K562 (cell line): ENCODE results near the gene NMRK2. TPM values are rescaled to one million over a fixed set of nuclear protein-coding genes. Genes with fewer than 3 reads are reported as not detected.

Experiments
- ADNP ChIP-seq: fragments of 200-800 bp; sonication (Bioruptor generic); IDR thresholded peaks from 2 replicates; pipeline ENCODE4 v1.6.1; 2016; ENCODE audit warnings: missing genetic modification characterization, missing compliant biosample characterization
- BCOR ChIP-seq: fragments of 450-650 bp; IDR thresholded peaks from 2 replicates; pipeline ENCODE4 v1.6.1; 2016
- BRD9 ChIP-seq: fragments of 450-650 bp; IDR thresholded peaks from 2 replicates; pipeline ENCODE4 v1.6.1; 2018; ENCODE audit warnings: low read depth; ENCODE audit not compliant: partially characterized antibody
- CBX8 ChIP-seq: fragments of 200-600 bp; sonication (generic); IDR thresholded peaks from 2 replicates; pipeline ENCODE4 v1.6.1; 2012; ENCODE audit warnings: borderline replicate concordance, mixed run types, low read depth, mild to moderate bottlenecking, moderate library complexity, mixed read lengths, low read length, control low read depth, inconsistent platforms; ENCODE audit not compliant: poor library complexity, severe bottlenecking; ENCODE audit errors: extremely low read depth
- ELF2 ChIP-seq: fragments of 250-450 bp; sonication (Bioruptor Pico); IDR thresholded peaks from 2 replicates; pipeline ENCODE4 v1.5.0; 2021; ENCODE audit warnings: mild to moderate bottlenecking
- HDAC6 ChIP-seq: IDR thresholded peaks from 2 replicates; pipeline ENCODE4 v1.6.1; 2012; ENCODE audit warnings: low read depth, mild to moderate bottlenecking, control low read depth, inconsistent platforms, low read length, moderate library complexity
- HNRNPLL ChIP-seq: fragments of 200-400 bp; formaldehyde crosslinking; IDR thresholded peaks from 2 replicates; pipeline ENCODE4 v1.6.1; 2017; ENCODE audit warnings: low read length, low read depth, mild to moderate bottlenecking; ENCODE audit not compliant: poor library complexity, severe bottlenecking
- KLF1 ChIP-seq: fragments of 450-650 bp; IDR thresholded peaks from 2 replicates; pipeline ENCODE4 v1.6.1; 2016; ENCODE audit warnings: missing genetic modification characterization, missing compliant biosample characterization
- MEF2A ChIP-seq: IDR thresholded peaks from 2 replicates; pipeline ENCODE4 v1.6.1; 2011; ENCODE audit warnings: low read depth, mild to moderate bottlenecking, low read length, moderate library complexity; ENCODE audit not compliant: control insufficient read depth
- MYBL2 ChIP-seq, 2 experiments: fragments of 450-650 bp in 1 of 2; sonication (generic) in 1 of 2; formaldehyde crosslinking in 1 of 2; IDR thresholded peaks; 2 replicates each; pipeline versions ENCODE4 v1.6.1 to v1.8.1; 2017 to 2022; ENCODE audit warnings: borderline replicate concordance in 1 of 2, inconsistent platforms in 1 of 2, low read depth in 1 of 2, mild to moderate bottlenecking in 1 of 2, missing genetic modification reagents in 1 of 2, moderate library complexity in 1 of 2
- NCOA4 ChIP-seq: fragments of 450-650 bp; IDR thresholded peaks from 2 replicates; pipeline ENCODE4 v1.6.1; 2018; ENCODE audit warnings: mild to moderate bottlenecking; ENCODE audit not compliant: partially characterized antibody
- NFIX ChIP-seq: fragments of 250-450 bp; sonication (Bioruptor Pico); IDR thresholded peaks from 2 replicates; pipeline ENCODE4 v1.4.0; 2020; ENCODE audit warnings: low read depth, mild to moderate bottlenecking, moderate library complexity
- NFRKB ChIP-seq: fragments of 450-650 bp; IDR thresholded peaks from 2 replicates; pipeline ENCODE4 v1.6.1; 2016; ENCODE audit warnings: low read depth
- SMARCA5 ChIP-seq: fragments of 450-650 bp; IDR thresholded peaks from 2 replicates; pipeline ENCODE4 v1.6.1; 2016
- SPI1 ChIP-seq: IDR thresholded peaks from 2 replicates; pipeline ENCODE4 v1.6.1; 2011; ENCODE audit warnings: low read depth, low read length, control low read depth, borderline replicate concordance
- ZNF133 ChIP-seq: fragments of 250-450 bp; sonication (Bioruptor Pico); IDR thresholded peaks from 2 replicates; pipeline ENCODE4 v1.4.0; 2020; ENCODE audit warnings: mild to moderate bottlenecking
- ZNF140 ChIP-seq: fragments of 250-450 bp; sonication (Bioruptor Pico); IDR thresholded peaks from 2 replicates; pipeline ENCODE4 v1.8.0; 2021; ENCODE audit warnings: moderate library complexity, mild to moderate bottlenecking, inconsistent platforms
- ZNF280B ChIP-seq: fragments of 250-450 bp; sonication (Bioruptor Pico); IDR thresholded peaks from 2 replicates; pipeline ENCODE4 v1.5.1; 2021; ENCODE audit warnings: mild to moderate bottlenecking
- ZNF717 ChIP-seq: fragments of 250-450 bp; sonication (Bioruptor Pico); IDR thresholded peaks from 2 replicates; pipeline ENCODE4 v1.5.0; 2021
- polyA plus RNA-seq, 8 experiments: library from polyadenylated mRNA; depleted of rRNA in 4 of 8; stranded (reverse) in 5 of 8; unstranded in 3 of 8; fragments of >200 nt; fragmentation: Nextera tagmentation in 2 of 8; fragmentation: Illumina TruSeq in 1 of 8; extraction: Ambion mirVana in 2 of 8; extraction: Trizol in 1 of 8; gene quantifications; 2 replicates each; pipeline versions ENCODE4 v1.2.1 to v1.2.3, GENCODE V29; 2011 to 2014; ENCODE audit warnings: inconsistent platforms in 1 of 8, missing spikeins in 1 of 8
- total RNA-seq, 7 experiments: library from RNA; depleted of rRNA in 6 of 7; stranded (reverse); fragments of >200 nt in 6 of 7; fragmentation: Illumina TruSeq in 2 of 7; extraction: Trizol in 2 of 7; gene quantifications; 2 replicates each; pipeline versions ENCODE4 v1.2.1 to v1.2.3, GENCODE V29; 2011 to 2021; ENCODE audit warnings: low replicate concordance in 1 of 7
- TF ChIP-seq, protein P1 (sequence below): fragments of 450-650 bp; IDR thresholded peaks from one replicate; pipeline ENCODE4 v1.6.1; 2018; ENCODE audit warnings: mild to moderate bottlenecking, moderate library complexity; ENCODE audit not compliant: partially characterized antibody
- TF ChIP-seq, protein P2 (sequence below): fragments of 200-800 bp; sonication (Bioruptor generic); IDR thresholded peaks from 2 replicates; pipeline ENCODE4 v1.6.1; 2017; ENCODE audit warnings: missing genetic modification characterization, missing compliant biosample characterization
- TF ChIP-seq, protein P3 (sequence below): fragments of 450-650 bp; formaldehyde crosslinking; IDR thresholded peaks from 2 replicates; pipeline ENCODE4 v1.4.0; 2020; ENCODE audit warnings: mild to moderate bottlenecking, moderate library complexity

Gene NMRK2
- total and polyA plus RNA-seq, 9 of the 15 experiments (the other 6 are each of a cell fraction or from before 2014, with no cell fraction given), result not detected

DNA sequence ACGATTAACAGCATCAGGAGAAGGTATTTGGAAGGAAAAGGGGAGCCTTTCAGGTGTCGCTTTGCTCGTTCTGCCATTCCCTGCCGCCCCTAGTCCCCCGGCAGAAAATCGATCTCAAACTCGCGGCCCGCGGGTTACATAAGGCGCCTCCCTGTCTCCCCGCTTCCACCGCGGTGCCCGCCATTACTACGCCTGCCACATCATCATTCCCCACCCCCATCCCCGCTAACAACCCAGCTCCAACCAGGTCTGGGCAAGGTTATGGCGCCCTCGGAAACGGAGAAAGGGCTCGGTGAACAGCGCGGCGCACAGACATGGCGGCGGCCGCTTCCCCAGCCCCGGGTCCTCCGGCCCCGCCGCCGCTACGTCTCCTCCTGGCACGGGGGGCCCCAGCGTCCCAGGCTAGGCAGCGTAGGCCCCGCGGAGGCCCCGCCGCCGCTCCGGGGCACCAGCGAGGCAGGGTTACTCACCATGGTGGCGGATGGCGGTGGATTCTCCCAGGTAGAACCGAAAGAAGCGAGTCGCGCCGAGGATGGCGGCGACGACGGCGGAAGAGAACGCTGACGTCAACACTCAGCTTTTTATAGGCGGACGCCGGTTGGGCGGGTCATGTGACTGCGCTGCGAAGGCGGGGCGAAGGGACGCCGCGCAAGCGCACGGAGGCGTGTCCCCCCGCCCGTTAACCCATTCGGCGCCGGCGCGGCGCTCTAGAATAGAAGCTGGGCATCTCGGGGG, 52.2 kb downstream of the NMRK2 start, which contains the start of gene EEF2 (continued):
- TF ChIP-seq CBX8 (no peak), BRD9 (peak; percentile 98), NFRKB (peak; percentile 89), ZNF140 (no peak), MYBL2 (IDR thresholded peaks at IDR 0.05; ENCODE audit: low read depth) (no peak), MYBL2 (CRISPR knock-in tag; IDR thresholded peaks at IDR 0.05; ENCODE audit: borderline replicate concordance) (no peak), SMARCA5 (no peak), ZNF133 (CRISPR knock-in tag) (no peak), ZNF717 (CRISPR knock-in tag) (no peak), SPI1 (no peak), NCOA4 (no peak), BCOR (no peak), HNRNPLL (peak; percentile 73), KLF1 (tag) (peak; percentile 29; the same call in 1 of the 2 replicates), ZNF280B (CRISPR knock-in tag) (no peak), ELF2 (no peak; the same call in 1 of the 2 replicates), MEF2A (no peak), NFIX (CRISPR knock-in tag) (no peak), HDAC6 (0 out of 2 replicates have a peak, but pooled peaks have one; percentile 77), ADNP (tag) (no peak)
- TF ChIP-seq, protein P1, sequence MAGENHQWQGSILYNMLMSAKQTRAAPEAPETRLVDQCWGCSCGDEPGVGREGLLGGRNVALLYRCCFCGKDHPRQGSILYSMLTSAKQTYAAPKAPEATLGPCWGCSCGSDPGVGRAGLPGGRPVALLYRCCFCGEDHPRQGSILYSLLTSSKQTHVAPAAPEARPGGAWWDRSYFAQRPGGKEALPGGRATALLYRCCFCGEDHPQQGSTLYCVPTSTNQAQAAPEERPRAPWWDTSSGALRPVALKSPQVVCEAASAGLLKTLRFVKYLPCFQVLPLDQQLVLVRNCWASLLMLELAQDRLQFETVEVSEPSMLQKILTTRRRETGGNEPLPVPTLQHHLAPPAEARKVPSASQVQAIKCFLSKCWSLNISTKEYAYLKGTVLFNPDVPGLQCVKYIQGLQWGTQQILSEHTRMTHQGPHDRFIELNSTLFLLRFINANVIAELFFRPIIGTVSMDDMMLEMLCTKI, result no peak
- TF ChIP-seq, protein P2, sequence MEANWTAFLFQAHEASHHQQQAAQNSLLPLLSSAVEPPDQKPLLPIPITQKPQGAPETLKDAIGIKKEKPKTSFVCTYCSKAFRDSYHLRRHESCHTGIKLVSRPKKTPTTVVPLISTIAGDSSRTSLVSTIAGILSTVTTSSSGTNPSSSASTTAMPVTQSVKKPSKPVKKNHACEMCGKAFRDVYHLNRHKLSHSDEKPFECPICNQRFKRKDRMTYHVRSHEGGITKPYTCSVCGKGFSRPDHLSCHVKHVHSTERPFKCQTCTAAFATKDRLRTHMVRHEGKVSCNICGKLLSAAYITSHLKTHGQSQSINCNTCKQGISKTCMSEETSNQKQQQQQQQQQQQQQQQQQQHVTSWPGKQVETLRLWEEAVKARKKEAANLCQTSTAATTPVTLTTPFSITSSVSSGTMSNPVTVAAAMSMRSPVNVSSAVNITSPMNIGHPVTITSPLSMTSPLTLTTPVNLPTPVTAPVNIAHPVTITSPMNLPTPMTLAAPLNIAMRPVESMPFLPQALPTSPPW (CRISPR knock-in tag), result peak; percentile 93
- TF ChIP-seq, protein P3, sequence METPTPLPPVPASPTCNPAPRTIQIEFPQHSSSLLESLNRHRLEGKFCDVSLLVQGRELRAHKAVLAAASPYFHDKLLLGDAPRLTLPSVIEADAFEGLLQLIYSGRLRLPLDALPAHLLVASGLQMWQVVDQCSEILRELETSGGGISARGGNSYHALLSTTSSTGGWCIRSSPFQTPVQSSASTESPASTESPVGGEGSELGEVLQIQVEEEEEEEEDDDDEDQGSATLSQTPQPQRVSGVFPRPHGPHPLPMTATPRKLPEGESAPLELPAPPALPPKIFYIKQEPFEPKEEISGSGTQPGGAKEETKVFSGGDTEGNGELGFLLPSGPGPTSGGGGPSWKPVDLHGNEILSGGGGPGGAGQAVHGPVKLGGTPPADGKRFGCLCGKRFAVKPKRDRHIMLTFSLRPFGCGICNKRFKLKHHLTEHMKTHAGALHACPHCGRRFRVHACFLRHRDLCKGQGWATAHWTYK (CRISPR knock-in tag), result peak; percentile 84; the same call in 1 of the 2 replicates
